Measurements from ENCODE around the gene CXXC5. TPM values are rescaled to one million over a fixed set of nuclear protein-coding genes. Genes with fewer than 3 reads are reported as not detected.

CXXC5 gene
- total and polyA plus RNA-seq, 2 donors (not counting 1 experiment from before 2014, with no cell fraction given), result 18.6 to 43.9 TPM

- TF ChIP-seq CTCF (conservative IDR thresholded peaks at IDR 0.05 in 1 of 2, IDR thresholded peaks at IDR 0.05 in 1 of 2; ENCODE audit: low read depth in 1 of 2, low read length in 2 of 2) (no peak), EZH2 (IDR thresholded peaks at IDR 0.05; ENCODE audit: low read length, missing control alignments) (no peak)
- Histone ChIP-seq H3K9me3 (ENCODE audit: control insufficient read depth, insufficient read depth, low read depth, low read length) (no peaks in the 10 kb centered on the region), H3K27ac (ENCODE audit: insufficient read depth, low read length) (no peak overlapping the region), H3K9ac (ENCODE audit: insufficient read depth, low read length) (no peak overlapping the region), H3K4me3 (replicated peaks in 1 of 4; ENCODE audit: control extremely low read depth in 1 of 4, insufficient read depth in 1 of 4, low read depth in 3 of 4, low read length in 4 of 4) (no peak overlapping the region), H3K79me2 (ENCODE audit: control insufficient read depth, insufficient read depth, low read length) (no peaks in the 10 kb centered on the region), H3K36me3 (ENCODE audit: control insufficient read depth, insufficient read depth, low read length) (no peaks in the 10 kb centered on the region), H3K4me1 (ENCODE audit: control insufficient read depth, extremely low read depth, insufficient read depth, low read length) (peaks cover 22% of the 10 kb centered on the region), H3K27me3 (ENCODE audit: control insufficient read depth, insufficient read depth, low read length) (no peaks in the 10 kb centered on the region), H4K20me1 (ENCODE audit: control insufficient read depth, extremely low read depth, insufficient read depth, low read length) (no peaks in the 10 kb centered on the region), H3K4me2 (ENCODE audit: extremely low read depth, insufficient read depth, low read length) (no peak overlapping the region), H2AFZ (ENCODE audit: low read length) (no peak overlapping the region)
- no peak for DNase-seq (ENCODE audit: low read depth in 2 of 2)
Observed at GRCh38 chr5:139639619-139640380, 8.3 kb upstream of the CXXC5 start.

GRCh38 chr5:139640421-139641115 lies 7.6 kb upstream of the CXXC5 start:
- H3K27ac ChIP-seq (ENCODE audit: insufficient read depth, low read length), result no peak overlapping the region
- peaks cover 22% of the 10 kb centered on the region for H3K4me1 ChIP-seq (ENCODE audit: control insufficient read depth, extremely low read depth, insufficient read depth, low read length)
- TF ChIP-seq CTCF (conservative IDR thresholded peaks at IDR 0.05 in 1 of 2, IDR thresholded peaks at IDR 0.05 in 1 of 2; ENCODE audit: low read depth in 1 of 2, low read length in 2 of 2) (no peak), EZH2 (IDR thresholded peaks at IDR 0.05; ENCODE audit: low read length, missing control alignments) (no peak)
- no peak overlapping the region for H3K4me2 ChIP-seq (ENCODE audit: extremely low read depth, insufficient read depth, low read length)
- H4K20me1 ChIP-seq (ENCODE audit: control insufficient read depth, extremely low read depth, insufficient read depth, low read length), result no peaks in the 10 kb centered on the region
- H3K36me3 ChIP-seq (ENCODE audit: control insufficient read depth, insufficient read depth, low read length), result no peaks in the 10 kb centered on the region
- H3K9me3 ChIP-seq (ENCODE audit: control insufficient read depth, insufficient read depth, low read depth, low read length), result no peaks in the 10 kb centered on the region
- no peaks in the 10 kb centered on the region for H3K27me3 ChIP-seq (ENCODE audit: control insufficient read depth, insufficient read depth, low read length)
- no peak for DNase-seq (ENCODE audit: low read depth in 2 of 2)
- no peak overlapping the region for H3K4me3 ChIP-seq (replicated peaks in 1 of 4; ENCODE audit: control extremely low read depth in 1 of 4, insufficient read depth in 1 of 4, low read depth in 3 of 4, low read length in 4 of 4)
- H2AFZ ChIP-seq (ENCODE audit: low read length), result no peak overlapping the region
- H3K9ac ChIP-seq (ENCODE audit: insufficient read depth, low read length), result no peak overlapping the region
- no peaks in the 10 kb centered on the region for H3K79me2 ChIP-seq (ENCODE audit: control insufficient read depth, insufficient read depth, low read length)
